ENCODE data around the gene PSMB2.
A peak's percentile ranks its signal among the peaks of the same experiment; 100 is the strongest.

PSMB2 gene

DNA sequence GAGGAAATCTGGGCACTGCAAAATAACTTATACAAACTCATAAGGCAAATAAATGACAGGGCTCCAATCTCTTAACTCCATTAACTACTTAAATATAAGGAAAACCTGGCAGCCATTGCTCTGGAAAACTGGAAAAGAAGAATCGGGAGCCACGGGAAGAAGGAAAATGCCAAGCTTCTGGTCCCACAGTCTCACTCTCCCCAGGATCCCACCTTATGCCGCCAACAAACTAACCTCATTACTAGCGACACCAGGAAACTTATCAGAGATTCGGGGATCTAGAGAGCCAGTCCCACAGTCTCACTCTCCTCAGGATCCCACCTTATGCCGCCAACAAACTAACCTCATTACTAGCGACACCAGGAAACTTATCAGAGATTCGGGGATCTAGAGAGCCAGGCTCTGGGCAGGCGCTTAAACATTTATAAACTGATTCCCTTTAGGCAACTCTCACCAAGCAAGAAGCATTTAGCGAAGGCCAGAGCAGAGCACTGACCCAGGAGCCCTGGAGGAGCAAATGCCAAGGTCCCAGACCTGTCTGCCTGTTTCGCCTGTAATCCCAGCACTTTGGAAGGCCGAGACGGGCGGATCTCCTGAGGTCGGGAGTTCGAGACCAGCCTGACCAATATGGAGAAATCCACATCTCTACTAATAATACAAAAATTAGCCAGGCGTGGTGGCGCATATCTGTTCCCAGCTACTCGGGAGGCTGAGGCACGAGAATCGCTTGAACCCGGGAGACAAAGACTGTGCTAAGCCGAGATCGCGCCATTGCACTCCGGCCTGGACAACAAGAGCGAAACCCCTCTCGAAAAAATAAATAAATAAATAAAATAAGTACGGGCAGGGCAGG lies 720 bp downstream of the PSMB2 start:
- no peak for DNase-seq

DNA sequence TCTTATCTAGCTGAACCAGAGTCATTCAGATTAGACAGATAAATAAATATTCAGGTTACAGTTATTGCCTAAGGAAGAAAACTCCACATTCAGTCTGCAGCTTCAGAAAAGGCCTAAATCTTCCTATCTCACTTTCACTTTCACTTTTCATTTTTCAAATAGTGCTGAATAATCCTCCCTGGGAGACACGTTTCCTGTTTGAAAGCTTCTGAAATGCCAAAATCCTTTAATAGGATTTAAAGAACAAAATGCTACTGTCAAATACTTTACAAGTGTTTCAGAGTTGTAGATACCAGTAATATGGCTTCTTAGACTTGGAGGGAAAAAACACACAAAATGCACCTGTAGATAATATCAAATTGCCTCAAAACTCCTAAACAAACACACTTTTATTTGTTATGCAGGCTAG lies 3.9 kb downstream of the PSMB2 start:
- peak; percentile 40 for DNase-seq

DNA sequence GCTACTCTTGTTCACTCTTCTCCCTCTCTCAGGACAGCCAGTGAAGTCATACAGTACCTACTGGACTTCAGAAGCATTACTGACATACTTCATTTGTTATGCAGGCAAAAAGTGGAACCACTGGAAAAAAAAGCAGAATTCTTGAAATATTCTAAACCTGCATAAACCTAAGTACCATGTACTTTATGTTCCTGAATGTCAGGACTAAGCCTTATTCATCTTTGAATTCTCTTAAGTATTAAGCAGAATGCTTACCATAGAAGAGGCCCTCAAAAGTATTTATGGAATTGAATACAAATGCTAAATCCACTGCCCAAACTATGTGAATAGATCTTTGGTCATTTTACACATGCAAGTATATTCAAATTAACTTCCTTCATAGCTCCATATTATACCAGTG lies 7.8 kb downstream of the PSMB2 start:
- DNase-seq, result no peak

GRCh38 chr1:35631396-35631795 lies 9.9 kb downstream of the PSMB2 start:
- DNase-seq, result no peak

DNA sequence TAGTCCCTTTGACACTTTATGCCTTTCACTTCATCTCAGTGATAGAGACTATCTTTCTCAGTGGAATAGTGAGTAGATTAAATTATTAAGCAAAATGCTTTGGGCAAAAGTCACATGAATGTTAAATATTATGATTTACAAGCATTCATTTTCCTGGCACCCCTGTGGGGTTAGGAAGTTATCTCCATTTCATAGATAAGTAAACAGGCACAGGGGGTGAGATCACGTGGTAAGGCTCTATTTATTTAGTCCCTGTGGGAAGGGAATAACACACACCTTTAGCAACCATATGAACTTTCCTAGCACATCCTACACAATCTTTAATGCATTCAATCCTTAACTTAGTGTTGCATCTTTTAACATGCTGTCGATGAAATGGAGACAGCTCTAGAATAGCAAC lies 12.3 kb downstream of the PSMB2 start:
- DNase-seq, result no peak

DNA sequence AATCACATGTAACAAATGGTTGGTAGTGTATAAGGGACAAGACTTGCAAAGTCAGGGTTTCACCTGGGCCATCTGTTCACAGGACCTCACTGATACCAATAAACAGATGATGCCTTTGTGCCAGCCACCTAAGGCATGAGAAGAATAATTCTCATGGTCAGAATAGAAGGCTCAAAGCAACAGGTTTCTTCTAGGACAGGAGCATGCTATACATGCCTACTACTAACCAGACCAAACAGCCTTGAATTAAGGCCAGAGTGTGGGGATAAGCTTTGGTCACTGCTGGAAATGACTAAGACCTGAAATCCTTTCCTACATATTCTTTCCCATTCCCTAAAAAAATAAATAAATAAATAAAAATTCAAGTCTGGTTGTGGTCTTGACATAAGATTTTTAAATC lies 17.5 kb downstream of the PSMB2 start:
- no peak for DNase-seq

DNA sequence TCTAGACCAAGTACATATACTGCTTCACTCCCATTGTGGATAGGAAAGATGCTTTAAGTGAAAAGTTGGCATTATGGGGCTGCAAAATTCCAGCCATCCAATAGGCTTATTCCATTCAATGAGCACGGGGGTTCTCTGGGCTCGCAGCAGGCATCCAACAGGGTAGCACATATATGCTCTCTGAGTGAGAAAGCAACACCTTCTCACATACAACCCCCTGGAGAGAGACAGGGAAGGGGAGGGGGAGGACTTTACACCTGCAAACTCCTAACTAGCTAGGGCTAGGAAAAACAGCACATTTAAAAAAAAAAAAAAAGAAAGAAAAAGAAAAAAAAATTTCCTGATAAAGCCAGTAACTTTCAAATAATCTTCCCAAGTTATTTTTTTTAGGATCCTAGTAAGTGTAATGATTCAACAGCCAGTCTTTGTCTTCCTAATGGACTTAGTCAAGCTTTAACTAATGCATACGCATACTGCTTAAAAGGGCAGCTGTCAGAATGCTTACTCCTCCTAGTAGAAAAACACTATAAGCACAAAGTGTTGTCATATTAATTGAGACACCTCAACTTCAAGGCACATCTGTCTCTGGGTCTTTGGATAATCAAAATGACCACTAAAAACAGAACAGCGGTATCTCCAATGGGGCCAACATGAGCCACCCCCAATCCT lies 18.7 kb downstream of the PSMB2 start:
- no peak for DNase-seq

DNA sequence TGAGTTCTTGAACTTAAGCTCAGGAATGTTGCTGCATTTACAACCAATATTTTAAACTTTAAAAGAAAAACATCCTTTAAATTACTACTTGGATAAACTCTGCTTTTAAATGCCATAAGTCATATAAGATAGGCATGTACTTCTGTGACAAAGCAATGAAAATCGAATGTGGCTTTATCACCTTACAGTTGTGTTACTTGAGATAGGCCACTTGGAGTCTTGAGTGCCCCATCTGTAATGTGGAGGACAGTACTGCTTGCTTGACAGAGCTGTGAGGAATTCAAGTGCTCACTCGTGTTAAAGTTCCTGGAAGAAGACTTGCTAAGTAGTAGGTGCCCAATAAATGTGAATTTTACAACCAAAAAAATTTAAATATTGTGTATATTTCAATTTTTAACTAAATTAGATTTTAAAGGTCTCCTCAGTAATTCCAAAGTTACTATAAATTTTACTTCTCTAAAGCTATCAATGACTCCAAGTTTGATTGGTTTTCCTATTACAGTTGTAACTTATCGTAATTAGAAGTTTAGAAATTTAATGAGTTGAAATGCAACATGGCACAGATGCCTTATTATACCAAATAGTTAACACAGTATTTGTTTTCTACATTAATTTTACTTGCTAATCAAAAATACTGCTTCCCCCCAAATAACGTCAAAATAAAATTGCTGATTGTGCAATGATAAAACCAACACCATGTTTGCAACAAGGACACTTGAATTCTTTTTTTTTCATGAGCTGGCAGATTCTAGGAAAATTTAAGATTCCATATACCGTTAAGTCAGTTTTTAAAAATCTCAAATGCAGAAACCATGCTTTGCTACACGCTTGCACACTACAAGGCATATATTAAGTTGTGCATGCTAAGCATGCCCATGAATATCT lies 21.8 kb downstream of the PSMB2 start:
- no peak for DNase-seq

- no peak for DNase-seq
Observed at GRCh38 chr1:35615440-35615839, 25.9 kb downstream of the PSMB2 start.

GRCh38 chr1:35611655-35612054 lies 29.7 kb downstream of the PSMB2 start:
- no peak for DNase-seq

DNA sequence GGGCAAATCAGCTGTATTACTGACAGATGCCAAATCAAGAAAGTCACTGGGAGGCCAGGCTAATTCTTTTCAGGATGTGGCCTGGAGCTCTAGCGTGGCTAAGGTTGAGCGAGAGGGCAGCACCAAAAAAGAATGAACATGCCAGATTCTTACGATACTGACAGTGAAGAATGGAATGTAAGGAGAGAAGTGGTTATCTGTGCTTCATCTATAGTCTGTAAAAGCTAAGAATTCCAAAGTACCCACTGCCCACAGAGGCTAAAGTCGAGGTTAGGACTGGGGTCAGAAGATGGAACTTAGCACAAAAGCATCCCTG lies 35.5 kb downstream of the PSMB2 start:
- peak; percentile 73 for DNase-seq

- DNase-seq, result peak; percentile 34
Observed at GRCh38 chr1:35605071-35605866, 36.1 kb downstream of the PSMB2 start.

DNA sequence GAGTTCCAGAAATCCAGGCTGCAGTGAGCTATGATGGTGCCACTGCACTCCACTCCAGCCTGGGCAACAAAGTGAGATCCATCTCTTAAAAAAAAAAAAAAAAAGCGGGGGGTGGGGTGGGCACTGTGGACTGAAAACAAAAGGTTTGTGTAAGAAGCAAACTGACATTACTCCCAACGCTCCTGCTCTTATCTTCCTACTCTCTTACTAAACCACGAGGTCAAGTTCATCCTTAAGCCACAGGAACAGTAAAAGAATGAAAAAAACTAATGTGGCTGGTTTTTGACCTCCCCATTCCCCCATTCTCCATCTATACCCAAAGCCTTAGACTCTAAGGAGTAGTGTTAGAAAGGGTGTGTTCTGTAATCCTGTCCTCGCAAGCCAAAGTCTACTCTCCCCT lies 37.4 kb downstream of the PSMB2 start:
- DNase-seq, result no peak

GRCh38 chr1:35603468-35603867 lies 37.9 kb downstream of the PSMB2 start:
- DNase-seq, result no peak

DNA sequence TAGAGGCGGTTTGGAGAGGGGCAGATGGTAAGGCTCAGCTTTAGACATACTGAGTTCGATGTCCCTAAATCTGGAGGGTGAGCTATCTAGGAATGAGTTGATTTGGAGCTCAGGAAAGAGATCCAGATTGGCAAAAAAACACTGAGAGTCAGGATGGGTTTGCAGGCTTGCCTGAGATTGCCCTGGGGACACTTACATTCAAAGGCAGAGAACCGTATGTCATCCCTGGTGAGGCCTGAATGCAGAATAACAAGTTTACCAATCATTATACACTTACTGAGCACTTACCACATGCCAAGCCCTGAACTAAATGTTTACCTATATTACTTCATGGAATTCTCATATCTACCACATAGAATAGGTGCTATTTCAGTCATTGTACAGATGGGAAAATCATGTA lies 40.7 kb downstream of the PSMB2 start:
- no peak for DNase-seq

DNA sequence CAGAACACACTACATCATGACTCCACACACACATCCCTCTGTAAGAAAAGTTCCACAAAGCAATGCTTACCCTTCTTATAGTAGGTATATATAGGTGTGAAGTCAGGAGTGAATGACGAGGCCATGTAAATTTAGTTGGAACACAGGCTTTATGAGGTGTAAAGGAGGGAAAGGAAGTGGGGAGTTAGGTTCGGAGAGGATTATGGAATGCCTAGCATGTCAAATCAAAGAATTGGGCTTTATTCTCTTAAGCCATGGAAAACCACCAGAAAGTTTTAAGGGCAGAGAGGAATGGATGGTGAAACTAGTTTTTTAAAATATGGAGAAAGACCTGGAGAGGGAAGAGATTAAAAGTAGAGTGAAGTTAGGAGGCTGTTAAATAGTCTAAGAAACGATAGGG lies 41.9 kb downstream of the PSMB2 start:
- DNase-seq, result no peak

GRCh38 chr1:35598895-35599294 lies 42.4 kb downstream of the PSMB2 start:
- DNase-seq, result no peak

GRCh38 chr1:35597870-35598269 lies 43.5 kb downstream of the PSMB2 start:
- DNase-seq, result no peak

GRCh38 chr1:35595684-35596083 lies 45.6 kb downstream of the PSMB2 start:
- no peak for DNase-seq

DNA sequence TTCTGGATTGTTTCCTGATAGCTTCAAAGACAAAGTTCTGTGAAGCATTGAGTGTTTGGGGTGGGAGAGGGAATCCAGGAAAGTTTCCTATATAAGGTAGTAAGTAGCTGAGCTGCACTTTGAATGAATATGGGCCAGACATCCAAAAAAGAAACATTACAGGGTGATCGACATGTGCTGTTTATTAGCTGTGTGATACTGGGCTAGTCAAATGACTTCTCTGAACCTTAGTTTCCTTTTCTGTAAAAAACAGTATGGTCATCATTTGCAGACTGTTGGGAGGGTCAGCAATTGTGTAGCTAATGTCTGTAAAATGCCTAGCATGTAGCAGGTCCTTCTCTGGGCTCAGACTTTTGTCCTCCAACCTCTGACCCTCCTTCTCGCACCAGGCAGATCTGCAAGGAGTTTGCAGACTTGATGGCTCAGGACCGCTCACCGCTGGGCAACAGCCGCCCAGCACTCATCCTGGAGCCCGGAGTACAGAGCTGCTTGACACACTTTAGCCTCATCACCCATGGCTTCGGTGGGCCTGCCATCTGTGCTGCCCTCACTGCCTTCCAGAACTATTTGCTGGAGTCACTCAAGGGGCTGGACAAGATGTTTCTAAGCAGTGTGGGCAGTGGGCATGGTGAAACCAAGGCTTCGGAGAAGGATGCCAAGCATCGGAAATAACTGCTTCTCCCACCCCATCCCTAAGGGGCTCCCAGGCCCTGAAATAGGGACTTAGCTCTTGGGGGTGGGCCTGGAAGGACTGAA lies 47.1 kb downstream of the PSMB2 start:
- DNase-seq, result no peak

DNA sequence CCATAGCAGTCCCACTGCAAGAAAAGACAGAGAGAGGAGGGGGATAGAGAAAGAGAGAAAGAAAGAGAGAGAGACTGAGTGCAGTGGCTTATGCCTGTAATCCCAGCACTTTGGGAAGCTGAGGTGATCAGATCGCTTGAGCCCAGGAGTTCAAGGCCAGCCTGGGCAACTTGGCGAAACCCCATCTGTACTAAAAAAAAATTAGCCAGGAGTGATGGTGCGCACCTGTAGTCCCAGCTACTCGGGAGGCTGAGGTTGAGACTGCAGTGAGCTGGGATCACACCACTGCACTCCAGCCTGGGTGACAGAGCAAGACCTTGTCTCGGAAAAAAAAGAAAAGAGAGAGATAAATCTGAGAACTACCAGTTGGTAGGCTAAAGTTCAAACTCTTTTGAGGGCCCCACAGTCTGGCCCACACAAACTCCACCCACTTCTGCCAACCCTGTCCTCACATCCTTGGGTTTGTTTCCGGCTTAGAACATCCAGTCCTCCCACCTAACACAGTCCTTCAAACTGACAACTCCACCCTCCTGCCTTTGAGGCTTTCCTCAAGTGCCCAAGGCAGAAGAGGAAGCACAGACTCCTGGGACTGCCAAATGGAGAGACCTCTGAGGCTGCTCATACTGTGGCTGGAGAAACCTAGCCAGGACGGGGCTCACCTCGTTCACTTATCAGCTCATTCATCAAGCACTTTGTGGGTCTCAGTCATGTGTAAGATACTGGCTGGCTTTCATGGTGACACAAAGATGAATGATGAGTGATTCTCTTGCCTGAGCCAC lies 48.1 kb downstream of the PSMB2 start:
- no peak for DNase-seq

Data from NCI-H226 (cell line).